Measurements from ENCODE around the gene SHC4.

The SHC4 gene

GRCh38 chr15:48896869-48897814 is 66.6 kb downstream of the SHC4 start:
- no peak for DNase-seq (ENCODE audit: low read depth, low spot score)
- H3K4me3 ChIP-seq (ENCODE audit: low read length): no peak overlapping the region

GRCh38 chr15:48893311-48893710 is 70.4 kb downstream of the SHC4 start:
- H3K4me3 ChIP-seq (ENCODE audit: low read length): no peak overlapping the region
- no peak for DNase-seq (ENCODE audit: low read depth, low spot score)

GRCh38 chr15:48891232-48891765 is 72.4 kb downstream of the SHC4 start:
- DNase-seq (ENCODE audit: low read depth, low spot score): no peak
- no peak overlapping the region for H3K4me3 ChIP-seq (ENCODE audit: low read length)

GRCh38 chr15:48890375-48890972 is 73.2 kb downstream of the SHC4 start:
- no peak for DNase-seq (ENCODE audit: low read depth, low spot score)
- H3K4me3 ChIP-seq (ENCODE audit: low read length): no peak overlapping the region

GRCh38 chr15:48889925-48890324 is 73.8 kb downstream of the SHC4 start:
- H3K4me3 ChIP-seq (ENCODE audit: low read length): no peak overlapping the region
- DNase-seq (ENCODE audit: low read depth, low spot score): no peak

- no peak for DNase-seq (ENCODE audit: low read depth, low spot score)
- no peak overlapping the region for H3K4me3 ChIP-seq (ENCODE audit: low read length)
These were observed 74.9 kb downstream of the SHC4 start for GRCh38 chr15:48888836-48889235.

GRCh38 chr15:48888191-48888590 is 75.5 kb downstream of the SHC4 start:
- no peak for DNase-seq (ENCODE audit: low read depth, low spot score)

GRCh38 chr15:48887144-48887543 is 76.6 kb downstream of the SHC4 start:
- no peak for DNase-seq (ENCODE audit: low read depth, low spot score)
- H3K4me3 ChIP-seq (ENCODE audit: low read length): no peak overlapping the region

More at GRCh38 chr15:48888191-48888590, 75.5 kb downstream of the SHC4 start:
- H3K4me3 ChIP-seq (ENCODE audit: low read length): no peak overlapping the region

GRCh38 chr15:48883699-48884098 is 80.0 kb downstream of the SHC4 start:
- H3K4me3 ChIP-seq (ENCODE audit: low read length): no peak overlapping the region
- DNase-seq (ENCODE audit: low read depth, low spot score): no peak

GRCh38 chr15:48880070-48880634 is 83.6 kb downstream of the SHC4 start:
- DNase-seq (ENCODE audit: low read depth, low spot score): no peak
- H3K4me3 ChIP-seq (ENCODE audit: low read length): no peak overlapping the region

- DNase-seq (ENCODE audit: low read depth, low spot score): peak; percentile 96
- H3K4me3 ChIP-seq (ENCODE audit: low read length): peak within 1 kb of the TSS; percentile 88
These were observed 85.8 kb downstream of the SHC4 start, which contains the start of gene EID1 for GRCh38 chr15:48877630-48878595. TSS of gene EID1 (plus strand) at chr15:48878134. CDS start at chr15:48878177, 43 bp downstream.

GRCh38 chr15:48876057-48876456 is 87.7 kb downstream of the SHC4 start:
- H3K4me3 ChIP-seq (ENCODE audit: low read length): no peak overlapping the region
- DNase-seq (ENCODE audit: low read depth, low spot score): no peak

GRCh38 chr15:48875241-48875960 is 88.3 kb downstream of the SHC4 start:
- no peak overlapping the region for H3K4me3 ChIP-seq (ENCODE audit: low read length)
- no peak for DNase-seq (ENCODE audit: low read depth, low spot score)

- no peak for DNase-seq (ENCODE audit: low read depth, low spot score)
- no peak overlapping the region for H3K4me3 ChIP-seq (ENCODE audit: low read length)
These were observed 91.1 kb downstream of the SHC4 start for GRCh38 chr15:48872632-48873031.

GRCh38 chr15:48871542-48871941 is 92.2 kb downstream of the SHC4 start:
- no peak for DNase-seq (ENCODE audit: low read depth, low spot score)
- H3K4me3 ChIP-seq (ENCODE audit: low read length): no peak overlapping the region

- DNase-seq (ENCODE audit: low read depth, low spot score): no peak
- H3K4me3 ChIP-seq (ENCODE audit: low read length): no peak overlapping the region
These were observed 93.8 kb downstream of the SHC4 start for GRCh38 chr15:48869966-48870365.

- DNase-seq (ENCODE audit: low read depth, low spot score): no peak
- no peak overlapping the region for H3K4me3 ChIP-seq (ENCODE audit: low read length)
These were observed 95.2 kb downstream of the SHC4 start for GRCh38 chr15:48868536-48868935.

- no peak for DNase-seq (ENCODE audit: low read depth, low spot score)
- no peak overlapping the region for H3K4me3 ChIP-seq (ENCODE audit: low read length)
These were observed 95.7 kb downstream of the SHC4 start for GRCh38 chr15:48868023-48868422.

Measured in Jurkat, Clone E6-1 (cell line).